PC-3 (cell line): ENCODE measurements around the gene ADAMTS17. TPM values are rescaled to one million over a fixed set of nuclear protein-coding genes. Genes with fewer than 3 reads are reported as not detected.

ENCODE experiments used
- ATAC-seq: fragments of 200-7000 bp; cut with Tn5 transposase; 2 replicates; pipeline ENCODE4 v1.9.1; 2020; ENCODE audit warnings: mild to moderate bottlenecking, moderate library complexity
- BruUV-seq: library from RNA; stranded (reverse); fragments of 400-500 nt; replicated peaks from 2 replicates; lab custom pipeline; 2021; lab: Mats Ljungman, UMichigan
- CTCF ChIA-PET: fragments of 300-600 bp; sonication (Branson Sonifier 250); formaldehyde crosslinking; loops from one replicate; lab custom pipeline; 2022; ENCODE audit warnings: antibody characterized with exemption; lab: Charles Lee
- POLR2A ChIA-PET: fragments of 300-600 bp; sonication (Branson Sonifier 250); formaldehyde crosslinking; loops from one replicate; lab custom pipeline; 2022; ENCODE audit warnings: antibody characterized with exemption; ENCODE audit not compliant: unreplicated experiment; lab: Charles Lee
- DNase-seq: peaks from one replicate; pipeline ENCODE4 v3.0.0-alpha.2; 2015
- H2AFZ ChIP-seq: fragments of 300-600 bp; sonication (generic); 2 replicates; pipeline ENCODE4 v1.6.0; 2016; ENCODE audit warnings: antibody characterized with exemption, low read length
- H3F3A ChIP-seq: fragments of 300-600 bp; sonication (generic); one replicate; pipeline ENCODE4 v1.6.0; 2017; ENCODE audit warnings: antibody characterized with exemption, low read length, control low read depth, mild to moderate bottlenecking; ENCODE audit not compliant: unreplicated experiment
- H3K27ac ChIP-seq: fragments of 300-600 bp; sonication (generic); 2 replicates; pipeline ENCODE4 v1.5.1; 2016; ENCODE audit warnings: mild to moderate bottlenecking, low read length
- H3K27me3 ChIP-seq: fragments of 300-600 bp; sonication (generic); 2 replicates; pipeline ENCODE4 v1.6.1; 2016; ENCODE audit warnings: low read length, mixed read lengths
- H3K36me3 ChIP-seq: fragments of 300-600 bp; sonication (generic); 2 replicates; pipeline ENCODE4 v1.6.1; 2016; ENCODE audit warnings: low read depth, mixed run types, low read length, mixed read lengths
- H3K4me1 ChIP-seq: fragments of 300-600 bp; sonication (generic); 2 replicates; pipeline ENCODE4 v1.5.1; 2016; ENCODE audit warnings: low read length; ENCODE audit not compliant: insufficient read depth
- H3K4me2 ChIP-seq: fragments of 300-600 bp; sonication (generic); 2 replicates; pipeline ENCODE4 v1.6.0; 2016; ENCODE audit warnings: low read length
- H3K4me3 ChIP-seq: fragments of 300-600 bp; sonication (generic); 2 replicates; pipeline ENCODE4 v1.5.1; 2016; ENCODE audit warnings: mild to moderate bottlenecking, low read length, mixed read lengths
- H3K79me2 ChIP-seq: fragments of 300-600 bp; sonication (generic); 2 replicates; pipeline ENCODE4 v1.6.1; 2017; ENCODE audit warnings: low read length, mixed read lengths
- H3K9ac ChIP-seq: fragments of 300-600 bp; sonication (generic); 2 replicates; pipeline ENCODE4 v1.6.0; 2016; ENCODE audit warnings: mild to moderate bottlenecking, low read length
- H3K9me2 ChIP-seq: fragments of 300-600 bp; sonication (generic); replicated peaks from 2 replicates; pipeline ENCODE4 v1.6.1; 2016; ENCODE audit warnings: mixed run types, low read length, mixed read lengths
- H3K9me3 ChIP-seq: fragments of 300-600 bp; sonication (generic); 2 replicates; pipeline ENCODE4 v1.6.1; 2016; ENCODE audit warnings: low read length, mixed read lengths
- H4K20me1 ChIP-seq: fragments of 300-600 bp; sonication (generic); 2 replicates; pipeline ENCODE4 v1.6.1; 2016; ENCODE audit warnings: low read length, mixed read lengths
- CTCF ChIP-seq: fragments of 300-600 bp; sonication (generic); conservative IDR thresholded peaks from 2 replicates; pipeline ENCODE4 v1.5.1; 2017; ENCODE audit warnings: antibody characterized with exemption, low read depth, mild to moderate bottlenecking, low read length
- EZH2 ChIP-seq: fragments of 300-600 bp; sonication (generic); IDR thresholded peaks from one replicate; pipeline ENCODE4 v1.6.1; 2017; ENCODE audit warnings: antibody characterized with exemption, mild to moderate bottlenecking, low read length; ENCODE audit not compliant: unreplicated experiment
- EZH2phosphoT487 ChIP-seq: fragments of 300-600 bp; sonication (generic); IDR thresholded peaks from 2 replicates; pipeline ENCODE4 v1.6.1; 2018; ENCODE audit warnings: mild to moderate bottlenecking, antibody characterized with exemption, low read length, borderline replicate concordance
- intact Hi-C: fragments of 100-400 bp; cut with micrococcal nuclease; formaldehyde crosslinking; loops from 2 replicates; pipeline ENCODE4 v1.9.0; 2023
- total RNA-seq: library from RNA; depleted of rRNA; stranded (reverse); fragments of >200 nt; gene quantifications from 2 replicates; pipeline ENCODE4 v1.2.3, GENCODE V29; 2014

ADAMTS17 gene
- total RNA-seq, 1 experiment from 2014 or later, result 6.9 TPM

GRCh38 chr15:99967841-99968371 lies 373.9 kb downstream of the ADAMTS17 start:
- TF ChIP-seq EZH2, result no peak
- no peak for TF ChIP-seq EZH2phosphoT487
- no peak for TF ChIP-seq CTCF
- Histone ChIP-seq H3K79me2 (no peaks in the 10 kb centered on the region), H3K36me3 (no peaks in the 10 kb centered on the region), H2AFZ (no peak overlapping the region), H3F3A (no peaks in the 10 kb centered on the region), H3K9me3 (no peaks in the 10 kb centered on the region), H3K27ac (no peak overlapping the region), H3K9ac (no peak overlapping the region), H4K20me1 (no peaks in the 10 kb centered on the region), H3K4me3 (no peak overlapping the region), H3K4me2 (no peak overlapping the region), H3K9me2 (no peaks in the 10 kb centered on the region), H3K4me1 (peaks cover 11% of the 10 kb centered on the region), H3K27me3 (no peaks in the 10 kb centered on the region)
- ChIA-PET POLR2A (no interaction called here), CTCF (no interaction called here)
- intact Hi-C loops, result loop anchor here (10.0 kb wide), 1 partner anchor 147 kb away; no protein-coding TSS in a partner anchor
- ATAC-seq (peak; percentile 61), DNase-seq (peak; percentile 79)
- BruUV-seq, result no TSS peak

- TF ChIP-seq CTCF, result no peak
- no peak for TF ChIP-seq EZH2
- no peak for TF ChIP-seq EZH2phosphoT487
Observed at GRCh38 chr15:99966815-99967214, 375.0 kb downstream of the ADAMTS17 start.

GRCh38 chr15:99965376-99965775 lies 376.4 kb downstream of the ADAMTS17 start:
- intact Hi-C loops, result loop anchor here (10.0 kb wide), 1 partner anchor 149 kb away; no protein-coding TSS in a partner anchor
- H3K27me3 ChIP-seq, result no peaks in the 10 kb centered on the region
- H3K4me2 ChIP-seq, result no peak overlapping the region
- H3K9ac ChIP-seq, result no peak overlapping the region
- peaks cover 11% of the 10 kb centered on the region for H3K4me1 ChIP-seq
- ChIA-PET CTCF (no interaction called here), POLR2A (no interaction called here)
- no peaks in the 10 kb centered on the region for H3F3A ChIP-seq
- no peaks in the 10 kb centered on the region for H4K20me1 ChIP-seq
- no TSS peak for BruUV-seq
- H3K27ac ChIP-seq, result no peak overlapping the region
- no peak overlapping the region for H2AFZ ChIP-seq
- TF ChIP-seq EZH2, result no peak
- TF ChIP-seq CTCF, result no peak
- no peak for TF ChIP-seq EZH2phosphoT487
- DNase-seq, result no peak
- H3K79me2 ChIP-seq, result no peaks in the 10 kb centered on the region
- H3K36me3 ChIP-seq, result no peaks in the 10 kb centered on the region
- ATAC-seq, result no peak
- H3K9me2 ChIP-seq, result no peaks in the 10 kb centered on the region
- H3K9me3 ChIP-seq, result no peaks in the 10 kb centered on the region
- no peak overlapping the region for H3K4me3 ChIP-seq

More at GRCh38 chr15:99966815-99967214, 375.0 kb downstream of the ADAMTS17 start:
- Histone ChIP-seq H3K9me3 (no peaks in the 10 kb centered on the region), H3F3A (no peaks in the 10 kb centered on the region), H2AFZ (no peak overlapping the region), H3K4me1 (peaks cover 11% of the 10 kb centered on the region), H3K79me2 (no peaks in the 10 kb centered on the region), H3K9me2 (no peaks in the 10 kb centered on the region), H3K4me2 (no peak overlapping the region), H3K27ac (no peak overlapping the region), H3K36me3 (no peaks in the 10 kb centered on the region), H3K9ac (no peak overlapping the region), H4K20me1 (no peaks in the 10 kb centered on the region), H3K4me3 (no peak overlapping the region), H3K27me3 (no peaks in the 10 kb centered on the region)
- POLR2A ChIA-PET, result no interaction called here
- no peak for ATAC-seq
- CTCF ChIA-PET, result no interaction called here
- no peak for DNase-seq
- no TSS peak for BruUV-seq
- intact Hi-C loops, result loop anchor here (10.0 kb wide), 1 partner anchor 148 kb away; no protein-coding TSS in a partner anchor
